H9 (cell line): ENCODE data around the gene BRD1. TPM values are rescaled to one million over a fixed set of nuclear protein-coding genes. Genes with fewer than 3 reads are reported as not detected.

Experiments used
- DNase-seq: peaks from one replicate; pipeline ENCODE4 v3.0.0-alpha.2; 2017
- H2AFZ ChIP-seq: one replicate; pipeline ENCODE4 v1.6.1; 2013; ENCODE audit warnings: mild to moderate bottlenecking, low read length, control low read depth, moderate library complexity
- H2AK5ac ChIP-seq: 2 replicates; pipeline ENCODE4 v1.6.1; 2013; ENCODE audit warnings: low read length, control low read depth, mixed read lengths; ENCODE audit not compliant: insufficient read length
- H2BK120ac ChIP-seq: one replicate; pipeline ENCODE4 v1.6.1; 2013; ENCODE audit warnings: low read depth, mild to moderate bottlenecking, low read length, control low read depth, inconsistent platforms; ENCODE audit not compliant: poor library complexity, severe bottlenecking
- H2BK12ac ChIP-seq: 2 replicates; pipeline ENCODE4 v1.6.1; 2013; ENCODE audit warnings: low read length, control low read depth, mixed read lengths, low read depth; ENCODE audit not compliant: insufficient read length
- H2BK15ac ChIP-seq: 2 replicates; pipeline ENCODE4 v1.6.1; 2013; ENCODE audit warnings: low read depth, low read length, control low read depth
- H2BK20ac ChIP-seq: one replicate; pipeline ENCODE4 v1.6.1; 2013; ENCODE audit warnings: low read depth, mild to moderate bottlenecking, low read length, control low read depth, inconsistent platforms; ENCODE audit not compliant: poor library complexity, severe bottlenecking
- H2BK5ac ChIP-seq: 2 replicates; pipeline ENCODE4 v1.6.1; 2013; ENCODE audit warnings: low read length, control low read depth, mixed read lengths; ENCODE audit not compliant: insufficient read length
- H3K14ac ChIP-seq: 2 replicates; pipeline ENCODE4 v1.6.1; 2013; ENCODE audit warnings: low read length, control low read depth; ENCODE audit not compliant: insufficient read depth
- H3K18ac ChIP-seq: 2 replicates; pipeline ENCODE4 v1.6.1; 2013; ENCODE audit warnings: low read depth, mild to moderate bottlenecking, mixed read lengths, low read length, control low read depth; ENCODE audit not compliant: insufficient read length
- H3K23ac ChIP-seq: 2 replicates; pipeline ENCODE4 v1.6.1; 2013; ENCODE audit warnings: low read length, control low read depth, mixed read lengths, low read depth; ENCODE audit not compliant: insufficient read length
- H3K23me2 ChIP-seq: 2 replicates; pipeline ENCODE4 v1.6.1; 2013; ENCODE audit warnings: low read depth, mild to moderate bottlenecking, mixed read lengths, low read length, control low read depth; ENCODE audit not compliant: insufficient read length, poor library complexity, severe bottlenecking
- H3K27ac ChIP-seq: 2 replicates; pipeline ENCODE4 v1.5.1; 2013; ENCODE audit warnings: low read length, control low read depth, mixed read lengths, low read depth; ENCODE audit not compliant: insufficient read length
- H3K27me3 ChIP-seq: 2 replicates; pipeline ENCODE4 v1.6.1; 2013; ENCODE audit warnings: low read length, control low read depth, inconsistent platforms; ENCODE audit not compliant: insufficient read depth
- H3K4ac ChIP-seq: 2 replicates; pipeline ENCODE4 v1.6.1; 2013; ENCODE audit warnings: low read depth, mild to moderate bottlenecking, control low read depth, inconsistent platforms, low read length, moderate library complexity
- H3K4me1 ChIP-seq: 2 replicates; pipeline ENCODE4 v1.6.1; 2013; ENCODE audit warnings: low read length, control low read depth, inconsistent platforms; ENCODE audit not compliant: insufficient read depth
- H3K4me2 ChIP-seq: 2 replicates; pipeline ENCODE4 v1.6.1; 2013; ENCODE audit warnings: low read length, control low read depth, mixed read lengths; ENCODE audit not compliant: insufficient read length, insufficient read depth
- H3K56ac ChIP-seq: 2 replicates; pipeline ENCODE4 v1.6.1; 2013; ENCODE audit warnings: low read depth, mild to moderate bottlenecking, mixed read lengths, low read length, control low read depth; ENCODE audit not compliant: insufficient read length
- H3K79me1 ChIP-seq: 2 replicates; pipeline ENCODE4 v1.6.1; 2013; ENCODE audit warnings: low read depth, mild to moderate bottlenecking, moderate library complexity, low read length, control low read depth, inconsistent platforms; ENCODE audit not compliant: insufficient read depth, poor library complexity, severe bottlenecking
- H3K79me2 ChIP-seq: 2 replicates; pipeline ENCODE4 v1.6.1; 2013; ENCODE audit warnings: low read length, control low read depth, inconsistent platforms; ENCODE audit not compliant: insufficient read depth
- H3K9ac ChIP-seq: 2 replicates; pipeline ENCODE4 v1.6.1; 2013; ENCODE audit warnings: low read length, control low read depth, mixed read lengths; ENCODE audit not compliant: insufficient read length; ENCODE audit errors: extremely low read depth
- H3K9me3 ChIP-seq: one replicate; pipeline ENCODE4 v1.6.1; 2013; ENCODE audit warnings: low read depth, low read length, inconsistent platforms; ENCODE audit not compliant: control insufficient read depth
- H3T11ph ChIP-seq: one replicate; pipeline ENCODE4 v1.6.1; 2013; ENCODE audit warnings: mild to moderate bottlenecking, low read length, control low read depth, inconsistent platforms
- H4K20me1 ChIP-seq: one replicate; pipeline ENCODE4 v1.6.1; 2013; ENCODE audit not compliant: control insufficient read depth, insufficient read length, insufficient read depth
- H4K5ac ChIP-seq: 2 replicates; pipeline ENCODE4 v1.6.1; 2013; ENCODE audit warnings: low read depth, mild to moderate bottlenecking, mixed read lengths, low read length, control low read depth; ENCODE audit not compliant: insufficient read length
- H4K8ac ChIP-seq: replicated peaks from 2 replicates; pipeline ENCODE4 v1.6.1; 2013; ENCODE audit warnings: low read length, control low read depth, mixed read lengths, low read depth; ENCODE audit not compliant: insufficient read length
- H4K91ac ChIP-seq: 2 replicates; pipeline ENCODE4 v1.6.1; 2013; ENCODE audit warnings: low read depth, mild to moderate bottlenecking, moderate library complexity, mixed read lengths, low read length, control low read depth; ENCODE audit not compliant: insufficient read length
- H3K27ac Mint-ChIP-seq, 3 experiments: 2 replicates in 2 of 3; 3 replicates in 1 of 3; pipeline ENCODE4 v1.8.0; 2020 to 2021; ENCODE audit warnings: mixed read lengths in 3 of 3, mild to moderate bottlenecking in 1 of 3, moderate library complexity in 1 of 3
- H3K27me3 Mint-ChIP-seq: 2 replicates; pipeline ENCODE4 v1.8.0; 2021; ENCODE audit warnings: low read depth, mild to moderate bottlenecking, moderate library complexity, mixed read lengths
- H3K36me3 Mint-ChIP-seq, 3 experiments: 2 replicates in 2 of 3; 3 replicates in 1 of 3; pipeline ENCODE4 v1.8.0; 2020 to 2021; ENCODE audit warnings: low read depth in 3 of 3, mixed read lengths in 3 of 3; ENCODE audit not compliant: insufficient read depth in 1 of 3
- H3K4me1 Mint-ChIP-seq, 2 experiments: 2 replicates each; pipeline ENCODE4 v1.8.0; 2020; ENCODE audit warnings: mixed read lengths in 2 of 2
- H3K4me3 Mint-ChIP-seq, 2 experiments: 2 replicates in 1 of 2; 3 replicates in 1 of 2; pipeline ENCODE4 v1.8.0; 2020 to 2021; ENCODE audit warnings: mild to moderate bottlenecking in 2 of 2, mixed read lengths in 2 of 2, moderate library complexity in 1 of 2
- H3K9me3 Mint-ChIP-seq, 2 experiments: 2 replicates in 1 of 2; 3 replicates in 1 of 2; pipeline ENCODE4 v1.8.0; 2020; ENCODE audit warnings: mild to moderate bottlenecking in 2 of 2, mixed read lengths in 2 of 2, moderate library complexity in 1 of 2
- CTCF ChIP-seq: fragments of 200-600 bp; sonication (generic); conservative IDR thresholded peaks from 3 replicates; pipeline ENCODE4 v1.8.0; 2021; ENCODE audit warnings: antibody characterized with exemption, mild to moderate bottlenecking
- WGBS: extraction: QIAGEN DNeasy Blood & Tissue Kit; methylation state at CpG from one replicate; pipeline ENCODE4 v1.1.7; 2013; ENCODE audit warnings: missing lambda C conversion rate, low lambda C conversion rate, mixed read lengths; ENCODE audit not compliant: insufficient read length; ENCODE audit errors: extremely low coverage; 5-methylcytosine and 5-hydroxymethylcytosine counted together
- total RNA-seq: library from RNA; stranded (reverse); gene quantifications from 2 replicates; pipeline ENCODE4 v1.2.1, GENCODE V29; 2021

BRD1 gene
- total RNA-seq, 1 experiment from 2014 or later: 51.3 TPM

DNA sequence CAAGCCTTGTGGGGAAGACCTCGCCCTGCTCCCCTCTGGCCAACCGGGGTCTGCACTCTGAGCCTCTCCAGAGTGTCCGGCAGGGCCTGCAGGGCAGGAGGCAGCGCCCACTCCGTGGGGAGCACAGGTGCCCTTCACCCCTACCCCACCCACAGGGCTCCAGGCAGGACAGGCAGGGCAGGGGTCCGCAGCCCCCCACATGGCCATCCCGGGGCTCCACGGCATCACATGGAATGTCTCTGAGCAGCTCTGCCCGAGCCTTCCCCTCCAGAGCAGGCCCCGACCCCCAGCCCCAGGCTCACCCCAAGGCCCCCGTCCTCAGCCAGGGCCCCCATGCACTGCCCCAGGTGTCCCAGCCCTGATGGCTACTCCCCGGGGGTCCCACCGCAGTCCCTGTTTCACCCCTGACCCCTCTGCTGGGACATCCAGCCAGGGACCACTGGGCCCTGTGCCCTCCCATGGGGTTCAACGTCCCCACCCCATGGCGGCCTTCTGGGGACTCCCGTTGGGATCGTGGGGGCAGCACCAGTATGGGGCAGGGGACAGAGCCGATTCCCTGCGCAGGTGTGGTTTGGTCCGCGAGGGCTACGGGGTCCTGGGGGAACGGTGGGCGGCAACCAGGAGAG is 77.7 kb downstream of the BRD1 start:
- no peak overlapping the region for H3K27ac ChIP-seq
- DNase-seq: no peak

More for the DNA sequence above, 77.7 kb downstream of the BRD1 start:
- Histone ChIP-seq H2AFZ (no peak overlapping the region), H4K20me1 (peaks cover 3% of the 10 kb centered on the region), H2BK20ac (no peak overlapping the region), H2BK120ac (no peak overlapping the region), H3K9ac (no peak overlapping the region), H4K91ac (no peak overlapping the region), H3K23ac (no peak overlapping the region), H3K56ac (no peak overlapping the region), H3K4me2 (no peak overlapping the region), H2AK5ac (no peak overlapping the region), H3K9me3 (peaks cover 9% of the 10 kb centered on the region), H3K79me2 (no peaks in the 10 kb centered on the region), H3K18ac (no peak overlapping the region), H4K5ac (no peak overlapping the region), H3K79me1 (no peaks in the 10 kb centered on the region), H2BK12ac (no peak overlapping the region), H3T11ph (no peak overlapping the region), H3K23me2 (no peaks in the 10 kb centered on the region), H2BK15ac (no peak overlapping the region), H3K27me3 (no peaks in the 10 kb centered on the region), H2BK5ac (no peak overlapping the region), H3K14ac (no peak overlapping the region), H3K4me1 (peaks cover 2% of the 10 kb centered on the region; the same call in 1 of the 2 replicates), H4K8ac (no peak overlapping the region), H3K4ac (no peak overlapping the region)
- no CpG with 5 or more reads among the region's 24 CpGs for whole genome bisulfite sequencing
- Mint-ChIP-seq H3K9me3 (peaks cover 27 to 29% of the 10 kb centered on the region in 2 experiments), H3K27me3 (peaks cover 5% of the 10 kb centered on the region; the same call in 1 of the 2 replicates), H3K4me1 (peaks cover 7 to 18% of the 10 kb centered on the region in 2 experiments), H3K36me3 (peaks cover 4 to 15% (median 8%) of the 10 kb centered on the region in 3 experiments; a peak in 6 of 7 replicates), H3K27ac (no peak overlapping the region), H3K4me3 (no peak overlapping the region)
- no peak for TF ChIP-seq CTCF
